Keratinocyte (primary cell): ENCODE measurements around the gene CYB5A. TPM values are rescaled to one million over a fixed set of nuclear protein-coding genes. Genes with fewer than 3 reads are reported as not detected.

Source experiments
- DNase-seq: peaks from one replicate; pipeline ENCODE4 v3.0.0-alpha.2; 2011; ENCODE audit warnings: low read depth, missing footprints, low spot score
- FAIRE-seq: peaks from 2 replicates; lab custom pipeline; 2011; peaks lifted over from hg19 to GRCh38; lab: Jason Lieb, UNC
- H2AFZ ChIP-seq: 2 replicates; pipeline ENCODE4 v1.6.0; 2012; ENCODE audit warnings: low read length, control low read depth, inconsistent platforms; ENCODE audit not compliant: control insufficient read depth
- H3K27ac ChIP-seq: 2 replicates; pipeline ENCODE4 v1.5.1; 2011; ENCODE audit warnings: low read length; ENCODE audit not compliant: control insufficient read depth, insufficient read depth
- H3K27me3 ChIP-seq: 3 replicates; pipeline ENCODE4 v1.6.0; 2011; ENCODE audit warnings: low read length; ENCODE audit not compliant: control insufficient read depth, insufficient read depth; ENCODE audit errors: extremely low read depth
- H3K36me3 ChIP-seq, 2 experiments: 2 replicates in 1 of 2; 3 replicates in 1 of 2; pipeline ENCODE4 v1.5.1; 2011; ENCODE audit warnings: low read length in 2 of 2, mild to moderate bottlenecking in 1 of 2; ENCODE audit not compliant: control insufficient read depth in 2 of 2, insufficient read depth in 2 of 2; ENCODE audit errors: extremely low read depth in 1 of 2
- H3K4me1 ChIP-seq: 3 replicates; pipeline ENCODE4 v1.5.1; 2011; ENCODE audit warnings: low read length; ENCODE audit not compliant: control insufficient read depth, insufficient read depth; ENCODE audit errors: extremely low read depth
- H3K4me2 ChIP-seq: 3 replicates; pipeline ENCODE4 v1.6.0; 2011; ENCODE audit warnings: low read depth, low read length; ENCODE audit not compliant: control insufficient read depth, insufficient read depth; ENCODE audit errors: extremely low read depth
- H3K4me3 ChIP-seq, 3 experiments: fragments of 200-600 bp in 1 of 3; sonication (generic) in 1 of 3; 2 replicates in 2 of 3; 3 replicates in 1 of 3; pipeline ENCODE4 v1.5.1; 2011 to 2016; ENCODE audit warnings: low read length in 3 of 3, mild to moderate bottlenecking in 3 of 3, control low read depth in 2 of 3, inconsistent platforms in 1 of 3, low read depth in 1 of 3, mixed read lengths in 1 of 3, mixed run types in 1 of 3, moderate library complexity in 1 of 3; ENCODE audit not compliant: control insufficient read depth in 2 of 3, insufficient read depth in 2 of 3; ENCODE audit errors: extremely low read depth in 1 of 3
- H3K79me2 ChIP-seq: 2 replicates; pipeline ENCODE4 v1.6.0; 2012; ENCODE audit warnings: low read length; ENCODE audit not compliant: control insufficient read depth, insufficient read depth
- H3K9ac ChIP-seq: 3 replicates; pipeline ENCODE4 v1.6.0; 2011; ENCODE audit warnings: low read length; ENCODE audit not compliant: control insufficient read depth, insufficient read depth; ENCODE audit errors: extremely low read depth
- H3K9me1 ChIP-seq: 3 replicates; pipeline ENCODE4 v1.6.0; 2011; ENCODE audit warnings: low read length; ENCODE audit not compliant: control insufficient read depth, insufficient read depth; ENCODE audit errors: extremely low read depth
- H3K9me3 ChIP-seq: 2 replicates; pipeline ENCODE4 v1.5.1; 2012; ENCODE audit warnings: low read depth, low read length; ENCODE audit not compliant: control insufficient read depth
- H4K20me1 ChIP-seq: 3 replicates; pipeline ENCODE4 v1.6.0; 2011; ENCODE audit warnings: low read length; ENCODE audit not compliant: control insufficient read depth, insufficient read depth; ENCODE audit errors: extremely low read depth
- CTCF ChIP-seq, 3 experiments: IDR thresholded peaks in 1 of 3; conservative IDR thresholded peaks in 1 of 3; optimal IDR thresholded peaks in 1 of 3; 2 replicates in 2 of 3; 3 replicates in 1 of 3; pipeline versions ENCODE3 to v1.5.1; 2011; ENCODE audit warnings: low read length in 3 of 3, mild to moderate bottlenecking in 3 of 3, moderate library complexity in 2 of 3, control low read depth in 1 of 3, inconsistent platforms in 1 of 3; ENCODE audit not compliant: insufficient read depth in 2 of 3; ENCODE audit errors: extremely low read depth in 1 of 3
- EZH2 ChIP-seq: IDR thresholded peaks from one replicate; pipeline ENCODE4 v1.6.1; 2012; ENCODE audit warnings: inconsistent platforms, mild to moderate bottlenecking, low read length, moderate library complexity
- dilution Hi-C: fragments of 300-500 bp; cut with MboI; formaldehyde crosslinking; loops from one replicate; pipeline ENCODE4 v1.7.0; 2020; ENCODE audit warnings: low sequenced_read_pairs; ENCODE audit not compliant: extremely low pct_ligation_motif_present
- polyA plus RNA-seq, 5 experiments: library from polyadenylated mRNA; depleted of rRNA in 3 of 5; stranded (reverse) in 3 of 5; stranded (forward) in 1 of 5; unstranded in 1 of 5; fragments of >200 nt; gene quantifications; 1 replicate in 1 of 5; 2 replicates in 3 of 5; 3 replicates in 1 of 5; pipeline versions ENCODE4 v1.2.1 to v1.2.3, GENCODE V29; 2011 to 2012; ENCODE audit warnings: missing spikeins in 2 of 5, low read depth in 1 of 5, low replicate concordance in 1 of 5

Gene CYB5A
- polyA plus RNA-seq, 1 donor (not counting 4 experiments of a cell fraction or from before 2014, with no cell fraction given): 49.4 TPM

DNA sequence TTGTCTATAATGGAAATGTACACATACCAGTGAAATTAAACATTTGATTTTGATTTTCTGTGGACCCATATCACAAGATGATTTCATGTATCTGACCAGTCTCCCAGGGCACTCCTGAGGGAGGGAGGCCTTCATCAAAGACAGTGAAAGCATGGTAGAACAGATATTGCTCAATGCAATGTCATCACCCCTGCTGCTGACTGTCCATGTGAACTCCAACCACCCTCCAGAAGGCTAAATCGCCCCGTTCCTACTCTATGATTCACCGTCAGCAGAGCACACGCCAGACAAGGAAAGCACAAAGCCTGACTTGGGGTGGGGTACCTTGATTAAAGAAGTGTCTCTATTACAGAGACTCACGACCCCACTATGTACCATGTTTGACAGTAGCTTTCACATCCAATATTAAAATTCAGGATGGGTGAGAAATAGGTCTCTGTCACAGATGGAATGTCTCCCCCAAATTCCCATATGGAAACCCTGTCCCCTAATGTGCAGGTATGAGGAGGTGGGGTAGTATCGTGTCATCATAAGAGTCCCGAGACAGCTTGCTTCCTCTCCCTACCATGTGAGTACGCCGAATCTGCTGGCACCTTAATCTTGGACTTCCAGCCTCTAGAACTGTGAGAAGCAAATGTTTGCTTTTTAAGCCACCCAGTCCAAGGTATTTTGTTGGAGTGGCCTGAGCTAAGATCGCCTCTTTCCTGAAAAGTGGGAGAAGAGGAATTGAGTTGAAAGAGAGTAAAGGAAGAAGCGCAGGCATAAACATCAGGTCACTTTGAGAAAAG lies 42.4 kb downstream of the CYB5A start:
- dilution Hi-C loops: no loop called here
- Histone ChIP-seq H3K4me1 (no peaks in the 10 kb centered on the region), H3K9ac (no peak overlapping the region), H3K36me3 (no peaks in the 10 kb centered on the region), H4K20me1 (no peaks in the 10 kb centered on the region), H3K9me1 (no peaks in the 10 kb centered on the region), H3K27ac (no peak overlapping the region), H3K4me2 (no peak overlapping the region), H3K27me3 (no peaks in the 10 kb centered on the region), H3K4me3 (no peak overlapping the region), H3K79me2 (no peaks in the 10 kb centered on the region), H3K9me3 (no peaks in the 10 kb centered on the region), H2AFZ (no peak overlapping the region)
- DNase-seq: no peak
- no peak for FAIRE-seq
- TF ChIP-seq EZH2 (no peak), CTCF (optimal IDR thresholded peaks at IDR 0.05 in 1 of 3, IDR thresholded peaks at IDR 0.05 in 1 of 3, conservative IDR thresholded peaks at IDR 0.05 in 1 of 3; ENCODE audit: extremely low read depth in 1 of 3, insufficient read depth in 2 of 3, low read length in 3 of 3) (no peak)

DNA sequence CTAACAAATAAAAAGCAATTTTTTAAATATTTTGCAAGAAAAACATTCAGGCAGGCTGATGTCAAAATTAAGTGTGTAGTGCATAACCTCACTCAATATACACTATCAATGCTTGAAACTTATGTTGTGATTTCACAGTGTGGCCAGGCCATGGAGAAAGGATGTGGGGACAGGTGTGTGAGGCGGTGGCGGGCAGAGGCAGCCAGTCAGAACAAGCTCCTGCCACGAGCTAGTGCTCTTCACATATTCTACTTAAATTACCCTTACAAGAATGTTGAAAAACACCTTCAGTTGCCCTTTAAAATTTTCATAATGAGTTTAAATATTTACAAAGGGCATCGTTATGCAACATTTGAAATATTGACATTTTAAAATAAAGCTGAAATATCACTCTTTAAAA lies 43.2 kb downstream of the CYB5A start:
- H3K36me3 ChIP-seq: no peaks in the 10 kb centered on the region
- no peak overlapping the region for H3K9ac ChIP-seq
- H4K20me1 ChIP-seq: no peaks in the 10 kb centered on the region
- H3K4me1 ChIP-seq: no peaks in the 10 kb centered on the region
- no peak overlapping the region for H3K27ac ChIP-seq
- H3K4me2 ChIP-seq: no peak overlapping the region
- no peaks in the 10 kb centered on the region for H3K79me2 ChIP-seq
- no peaks in the 10 kb centered on the region for H3K27me3 ChIP-seq
- TF ChIP-seq EZH2: no peak
- TF ChIP-seq CTCF (optimal IDR thresholded peaks at IDR 0.05 in 1 of 3, IDR thresholded peaks at IDR 0.05 in 1 of 3, conservative IDR thresholded peaks at IDR 0.05 in 1 of 3; ENCODE audit: extremely low read depth in 1 of 3, insufficient read depth in 2 of 3, low read length in 3 of 3): no peak
- H3K9me1 ChIP-seq: no peaks in the 10 kb centered on the region
- DNase-seq (no peak), FAIRE-seq (no peak)
- H3K9me3 ChIP-seq: no peaks in the 10 kb centered on the region
- H3K4me3 ChIP-seq: no peak overlapping the region
- dilution Hi-C loops: no loop called here
- no peak overlapping the region for H2AFZ ChIP-seq
